ENCODE data around the gene ITPR1.

GRCh38 chr3:4795905-4796304, 302.8 kb downstream of the ITPR1 start:
- no peak for TF ChIP-seq RAD21 (conservative IDR thresholded peaks at IDR 0.05)
- TF ChIP-seq TAF1 (IDR thresholded peaks at IDR 0.05; ENCODE audit: low read depth) = no peak
- no peak for TF ChIP-seq CTCF (IDR thresholded peaks at IDR 0.05; ENCODE audit: poor library complexity, severe bottlenecking)
- no peak for TF ChIP-seq EP300 (conservative IDR thresholded peaks at IDR 0.05; ENCODE audit: poor library complexity, severe bottlenecking)
- TF ChIP-seq EZH2 (IDR thresholded peaks at IDR 0.05; ENCODE audit: borderline replicate concordance, insufficient read depth, low read length, poor library complexity, severe bottlenecking) = no peak
- TF ChIP-seq, protein P1, sequence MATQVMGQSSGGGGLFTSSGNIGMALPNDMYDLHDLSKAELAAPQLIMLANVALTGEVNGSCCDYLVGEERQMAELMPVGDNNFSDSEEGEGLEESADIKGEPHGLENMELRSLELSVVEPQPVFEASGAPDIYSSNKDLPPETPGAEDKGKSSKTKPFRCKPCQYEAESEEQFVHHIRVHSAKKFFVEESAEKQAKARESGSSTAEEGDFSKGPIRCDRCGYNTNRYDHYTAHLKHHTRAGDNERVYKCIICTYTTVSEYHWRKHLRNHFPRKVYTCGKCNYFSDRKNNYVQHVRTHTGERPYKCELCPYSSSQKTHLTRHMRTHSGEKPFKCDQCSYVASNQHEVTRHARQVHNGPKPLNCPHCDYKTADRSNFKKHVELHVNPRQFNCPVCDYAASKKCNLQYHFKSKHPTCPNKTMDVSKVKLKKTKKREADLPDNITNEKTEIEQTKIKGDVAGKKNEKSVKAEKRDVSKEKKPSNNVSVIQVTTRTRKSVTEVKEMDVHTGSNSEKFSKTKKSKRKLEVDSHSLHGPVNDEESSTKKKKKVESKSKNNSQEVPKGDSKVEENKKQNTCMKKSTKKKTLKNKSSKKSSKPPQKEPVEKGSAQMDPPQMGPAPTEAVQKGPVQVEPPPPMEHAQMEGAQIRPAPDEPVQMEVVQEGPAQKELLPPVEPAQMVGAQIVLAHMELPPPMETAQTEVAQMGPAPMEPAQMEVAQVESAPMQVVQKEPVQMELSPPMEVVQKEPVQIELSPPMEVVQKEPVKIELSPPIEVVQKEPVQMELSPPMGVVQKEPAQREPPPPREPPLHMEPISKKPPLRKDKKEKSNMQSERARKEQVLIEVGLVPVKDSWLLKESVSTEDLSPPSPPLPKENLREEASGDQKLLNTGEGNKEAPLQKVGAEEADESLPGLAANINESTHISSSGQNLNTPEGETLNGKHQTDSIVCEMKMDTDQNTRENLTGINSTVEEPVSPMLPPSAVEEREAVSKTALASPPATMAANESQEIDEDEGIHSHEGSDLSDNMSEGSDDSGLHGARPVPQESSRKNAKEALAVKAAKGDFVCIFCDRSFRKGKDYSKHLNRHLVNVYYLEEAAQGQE (IDR thresholded peaks at IDR 0.05; ENCODE audit: borderline replicate concordance) = no peak
- TF ChIP-seq POLR2AphosphoS5 (IDR thresholded peaks at IDR 0.05) = no peak

Measured in neural cell (in vitro differentiated cells).